Activated T-cell treated with anti-CD3 and anti-CD28 coated beads, Interleukin-2, amount 50 U/mL, for 4 hours (primary cell): ENCODE data around the gene EXOC3L1. TPM values are rescaled to one million over a fixed set of nuclear protein-coding genes. Genes with fewer than 3 reads are reported as not detected.

Experiments used
- ATAC-seq, 2 donors: fragments of 200-7000 bp; cut with Tn5 transposase; one replicate each; pipeline ENCODE4 v1.10.0; 2021
- DNase-seq: peaks from one replicate; pipeline ENCODE4 v3.0.0-alpha.2; 2020
- H3K27me3 Mint-ChIP-seq: one replicate; pipeline ENCODE4 v1.8.0; 2021; ENCODE audit warnings: low read depth, mixed read lengths
- H3K36me3 Mint-ChIP-seq: one replicate; pipeline ENCODE4 v1.8.0; 2022; ENCODE audit warnings: mixed read lengths; ENCODE audit not compliant: insufficient read depth
- H3K4me1 Mint-ChIP-seq: one replicate; pipeline ENCODE4 v1.8.0; 2021; ENCODE audit warnings: low read depth, mixed read lengths
- H3K4me3 Mint-ChIP-seq: one replicate; pipeline ENCODE4 v1.8.0; 2021; ENCODE audit warnings: mild to moderate bottlenecking, moderate library complexity, mixed read lengths
- H3K9me3 Mint-ChIP-seq: one replicate; pipeline ENCODE4 v1.8.0; 2021; ENCODE audit warnings: mixed read lengths
- total RNA-seq, 3 donors: library from RNA; stranded (reverse); gene quantifications; one replicate each; pipeline ENCODE4 v1.2.1, GENCODE V29; 2021

The EXOC3L1 gene
- total RNA-seq, 3 donors from 2014 or later, result not detected

GRCh38 chr16:67195676-67196075 is 5.7 kb upstream of the EXOC3L1 start:
- DNase-seq (no peak), ATAC-seq (no peak)
- H3K36me3 Mint-ChIP-seq, result peaks cover 35% of the 10 kb centered on the region
- peaks cover 35% of the 10 kb centered on the region for H3K4me1 Mint-ChIP-seq
- H3K27me3 Mint-ChIP-seq, result no peaks in the 10 kb centered on the region
- no peak overlapping the region for H3K4me3 Mint-ChIP-seq
- H3K9me3 Mint-ChIP-seq, result no peaks in the 10 kb centered on the region

DNA sequence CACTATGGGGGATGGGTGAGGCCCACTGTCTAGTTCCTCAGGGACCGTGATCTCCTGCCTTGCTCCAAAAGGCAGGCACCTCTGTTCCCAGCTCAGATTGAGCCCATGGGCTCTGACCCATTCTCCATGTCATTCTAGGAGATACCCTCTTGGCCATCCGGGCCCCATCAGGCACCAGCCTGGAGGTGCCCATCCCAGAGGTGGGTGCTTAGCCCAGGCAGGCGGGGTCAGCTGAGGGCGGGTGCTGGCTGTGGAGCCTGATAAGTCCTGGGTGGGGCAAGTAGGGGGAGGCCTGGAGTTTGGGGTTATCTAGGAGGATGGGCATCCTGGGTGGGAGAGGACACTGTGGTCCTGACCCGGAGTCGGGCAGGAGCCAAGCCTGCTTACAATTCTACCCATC is 4.3 kb upstream of the EXOC3L1 start:
- ATAC-seq (no peak), DNase-seq (no peak)
- Mint-ChIP-seq H3K27me3 (no peaks in the 10 kb centered on the region), H3K9me3 (no peaks in the 10 kb centered on the region), H3K36me3 (peaks cover 33% of the 10 kb centered on the region), H3K4me1 (peaks cover 35% of the 10 kb centered on the region), H3K4me3 (peak overlapping the region; percentile 94)

GRCh38 chr16:67193536-67193935 is 3.6 kb upstream of the EXOC3L1 start:
- Mint-ChIP-seq H3K4me1 (peaks cover 35% of the 10 kb centered on the region), H3K36me3 (peaks cover 32% of the 10 kb centered on the region), H3K9me3 (no peaks in the 10 kb centered on the region), H3K4me3 (peak overlapping the region; percentile 94), H3K27me3 (no peaks in the 10 kb centered on the region)
- ATAC-seq, result no peak
- DNase-seq, result no peak

DNA sequence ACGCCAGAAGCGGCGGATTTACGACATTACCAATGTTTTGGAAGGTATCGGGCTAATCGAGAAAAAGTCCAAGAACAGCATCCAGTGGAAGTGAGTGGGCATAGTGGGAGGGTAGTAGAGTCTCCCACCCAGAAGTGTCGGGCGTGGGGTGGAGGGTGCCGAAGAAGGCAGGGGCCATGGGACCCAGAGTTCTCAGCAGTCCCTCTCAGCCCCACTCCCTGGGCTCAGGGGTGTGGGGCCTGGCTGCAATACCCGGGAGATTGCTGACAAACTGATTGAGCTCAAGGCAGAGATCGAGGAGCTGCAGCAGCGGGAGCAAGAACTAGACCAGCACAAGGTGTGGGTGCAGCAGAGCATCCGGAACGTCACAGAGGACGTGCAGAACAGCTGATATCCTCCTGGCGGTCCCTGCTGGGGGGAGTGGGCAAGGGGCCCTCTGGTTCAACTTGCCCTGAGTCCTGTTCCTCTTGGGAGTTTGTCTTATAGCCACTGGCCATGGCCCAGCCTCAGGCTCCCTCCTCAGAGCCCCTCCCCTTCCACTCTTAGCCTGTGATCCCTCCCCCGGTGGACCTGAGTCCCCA is 2.9 kb upstream of the EXOC3L1 start:
- Mint-ChIP-seq H3K4me1 (peaks cover 35% of the 10 kb centered on the region), H3K36me3 (peaks cover 29% of the 10 kb centered on the region), H3K27me3 (peaks cover 2% of the 10 kb centered on the region), H3K9me3 (no peaks in the 10 kb centered on the region), H3K4me3 (peak overlapping the region; percentile 94)
- DNase-seq (no peak), ATAC-seq (no peak)

- H3K9me3 Mint-ChIP-seq, result no peaks in the 10 kb centered on the region
- peak; percentile 99 for ATAC-seq
- H3K4me3 Mint-ChIP-seq, result peak within 1 kb of the TSS; percentile 94
- H3K27me3 Mint-ChIP-seq, result peaks cover 2% of the 10 kb centered on the region
- H3K36me3 Mint-ChIP-seq, result peaks cover 29% of the 10 kb centered on the region
- peak; percentile 80 for DNase-seq
- H3K4me1 Mint-ChIP-seq, result peaks cover 35% of the 10 kb centered on the region
These were observed 2.2 kb upstream of the EXOC3L1 start, which contains the start of gene E2F4 for GRCh38 chr16:67191995-67192681. TSS of gene E2F4 (plus strand) at chr16:67192155. CDS start at chr16:67192228, 73 bp downstream.

GRCh38 chr16:67191411-67191994 is 1.6 kb upstream of the EXOC3L1 start:
- H3K9me3 Mint-ChIP-seq, result no peaks in the 10 kb centered on the region
- H3K36me3 Mint-ChIP-seq, result peaks cover 24% of the 10 kb centered on the region
- DNase-seq (no peak), ATAC-seq (no peak)
- H3K4me1 Mint-ChIP-seq, result peaks cover 31% of the 10 kb centered on the region
- H3K27me3 Mint-ChIP-seq, result peaks cover 2% of the 10 kb centered on the region
- H3K4me3 Mint-ChIP-seq, result peak overlapping the region; percentile 94

- DNase-seq (no peak), ATAC-seq (no peak)
- Mint-ChIP-seq H3K4me1 (peaks cover 26% of the 10 kb centered on the region), H3K27me3 (peaks cover 2% of the 10 kb centered on the region), H3K4me3 (peak overlapping the region; percentile 94), H3K36me3 (peaks cover 16% of the 10 kb centered on the region), H3K9me3 (no peaks in the 10 kb centered on the region)
These were observed 788 bp upstream of the EXOC3L1 start for GRCh38 chr16:67190448-67191399.

- H3K4me1 Mint-ChIP-seq, result peaks cover 29% of the 10 kb centered on the region
- peaks cover 4% of the 10 kb centered on the region for H3K27me3 Mint-ChIP-seq
- H3K9me3 Mint-ChIP-seq, result no peaks in the 10 kb centered on the region
- H3K36me3 Mint-ChIP-seq, result peaks cover 7% of the 10 kb centered on the region
- no peak for DNase-seq
- H3K4me3 Mint-ChIP-seq, result no peak overlapping the region
- ATAC-seq, result no peak
These were observed 1.1 kb downstream of the EXOC3L1 start for GRCh38 chr16:67188798-67189197.

DNA sequence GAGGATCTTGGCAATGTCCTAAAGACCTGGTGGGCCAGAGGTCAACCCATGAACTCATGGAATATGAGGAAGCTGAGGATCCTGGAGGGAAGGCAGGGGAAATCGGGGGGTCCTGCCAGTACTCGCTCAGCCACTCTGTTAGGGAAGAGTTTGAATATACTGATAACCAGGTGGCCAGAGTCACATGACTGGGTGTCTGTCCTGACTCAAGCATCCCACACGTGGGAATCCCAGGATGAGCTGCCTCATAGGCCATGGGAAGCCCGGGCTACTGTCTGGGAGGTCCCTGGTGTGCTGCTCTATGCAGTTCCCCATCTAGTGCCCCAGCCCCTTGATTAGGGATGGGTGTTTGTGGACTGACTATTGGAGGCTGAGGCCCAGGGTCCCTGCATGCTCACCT is 1.6 kb downstream of the EXOC3L1 start:
- ATAC-seq (no peak), DNase-seq (no peak)
- Mint-ChIP-seq H3K36me3 (peaks cover 5% of the 10 kb centered on the region), H3K4me3 (no peak overlapping the region), H3K27me3 (peaks cover 4% of the 10 kb centered on the region), H3K4me1 (peaks cover 24% of the 10 kb centered on the region), H3K9me3 (no peaks in the 10 kb centered on the region)

DNA sequence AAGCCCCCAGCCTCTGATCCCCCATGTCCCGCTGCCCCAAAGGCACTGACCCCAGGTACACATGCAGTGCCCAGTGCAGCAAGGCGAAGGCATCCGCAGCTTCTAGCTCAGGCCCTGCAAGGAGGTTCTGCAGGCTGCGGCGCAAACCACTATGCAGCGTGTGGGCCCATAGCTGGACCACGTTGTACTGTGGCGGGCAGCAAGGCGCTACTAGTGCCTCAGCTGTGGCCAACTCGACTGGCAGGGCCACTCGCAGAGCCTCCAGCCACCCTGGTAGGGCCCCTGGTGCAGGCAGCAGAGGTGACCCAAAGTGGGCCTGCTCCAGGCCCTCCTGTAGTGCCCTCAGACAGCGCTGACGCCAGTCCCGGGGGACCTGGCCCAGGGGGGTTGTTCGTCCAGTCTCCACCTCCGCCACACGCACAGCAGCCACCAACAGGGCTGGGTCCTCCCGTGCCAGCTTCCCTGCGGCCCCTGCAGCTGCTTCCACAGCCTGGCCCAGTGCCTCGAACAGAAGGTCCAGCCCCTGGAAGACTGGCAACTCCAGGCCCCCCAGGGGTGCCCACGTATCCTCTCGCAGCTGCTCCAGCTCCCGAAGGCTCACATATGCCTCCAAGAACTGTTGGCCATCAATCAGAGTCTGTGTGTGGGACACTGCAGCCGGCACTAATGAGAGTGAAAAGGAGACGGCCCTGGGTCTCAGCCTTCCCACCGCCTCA is 2.6 kb downstream of the EXOC3L1 start:
- Mint-ChIP-seq H3K27me3 (peaks cover 4% of the 10 kb centered on the region), H3K4me1 (peaks cover 18% of the 10 kb centered on the region), H3K9me3 (no peaks in the 10 kb centered on the region), H3K4me3 (no peak overlapping the region), H3K36me3 (no peaks in the 10 kb centered on the region)
- DNase-seq (no peak), ATAC-seq (no peak)

DNA sequence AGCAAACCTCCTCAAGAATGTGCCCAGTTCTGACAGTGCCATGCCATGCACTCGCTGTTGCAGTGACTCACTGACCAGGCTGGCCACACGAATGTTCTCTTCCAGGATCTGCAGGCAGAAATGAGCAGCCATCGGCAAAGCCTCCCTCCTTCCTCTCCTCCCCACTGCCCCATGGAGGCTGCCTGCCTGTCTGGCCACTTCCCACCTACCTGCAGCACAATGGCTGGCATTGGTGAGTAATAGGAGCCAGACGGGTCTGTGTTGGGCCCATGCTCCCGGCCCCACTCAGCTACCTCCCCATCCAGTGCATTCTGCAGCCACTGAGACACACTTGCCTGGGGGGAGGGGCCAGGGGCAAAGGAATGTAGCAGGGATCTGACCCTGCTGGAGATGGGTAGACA is 3.4 kb downstream of the EXOC3L1 start:
- Mint-ChIP-seq H3K9me3 (no peaks in the 10 kb centered on the region), H3K4me1 (peaks cover 15% of the 10 kb centered on the region), H3K27me3 (peaks cover 4% of the 10 kb centered on the region), H3K4me3 (no peak overlapping the region), H3K36me3 (no peaks in the 10 kb centered on the region)
- ATAC-seq (no peak), DNase-seq (no peak)

- Mint-ChIP-seq H3K4me1 (peaks cover 12% of the 10 kb centered on the region), H3K36me3 (no peaks in the 10 kb centered on the region), H3K4me3 (peak overlapping the region; percentile 83), H3K27me3 (peaks cover 4% of the 10 kb centered on the region), H3K9me3 (no peaks in the 10 kb centered on the region)
- no peak for DNase-seq
- no peak for ATAC-seq
These were observed 4.2 kb downstream of the EXOC3L1 start for GRCh38 chr16:67185651-67186134.

- peak; percentile 78 for DNase-seq
- H3K4me3 Mint-ChIP-seq, result peak overlapping the region; percentile 83
These were observed 4.8 kb downstream of the EXOC3L1 start for GRCh38 chr16:67184995-67185650.

More at GRCh38 chr16:67184995-67185650, 4.8 kb downstream of the EXOC3L1 start:
- Mint-ChIP-seq H3K36me3 (no peaks in the 10 kb centered on the region), H3K9me3 (no peaks in the 10 kb centered on the region), H3K4me1 (peaks cover 12% of the 10 kb centered on the region), H3K27me3 (peaks cover 4% of the 10 kb centered on the region)
- ATAC-seq, result peak; percentile 25 to 27
